ENCODE results near the gene PSME3IP1.

Gene PSME3IP1

DNA sequence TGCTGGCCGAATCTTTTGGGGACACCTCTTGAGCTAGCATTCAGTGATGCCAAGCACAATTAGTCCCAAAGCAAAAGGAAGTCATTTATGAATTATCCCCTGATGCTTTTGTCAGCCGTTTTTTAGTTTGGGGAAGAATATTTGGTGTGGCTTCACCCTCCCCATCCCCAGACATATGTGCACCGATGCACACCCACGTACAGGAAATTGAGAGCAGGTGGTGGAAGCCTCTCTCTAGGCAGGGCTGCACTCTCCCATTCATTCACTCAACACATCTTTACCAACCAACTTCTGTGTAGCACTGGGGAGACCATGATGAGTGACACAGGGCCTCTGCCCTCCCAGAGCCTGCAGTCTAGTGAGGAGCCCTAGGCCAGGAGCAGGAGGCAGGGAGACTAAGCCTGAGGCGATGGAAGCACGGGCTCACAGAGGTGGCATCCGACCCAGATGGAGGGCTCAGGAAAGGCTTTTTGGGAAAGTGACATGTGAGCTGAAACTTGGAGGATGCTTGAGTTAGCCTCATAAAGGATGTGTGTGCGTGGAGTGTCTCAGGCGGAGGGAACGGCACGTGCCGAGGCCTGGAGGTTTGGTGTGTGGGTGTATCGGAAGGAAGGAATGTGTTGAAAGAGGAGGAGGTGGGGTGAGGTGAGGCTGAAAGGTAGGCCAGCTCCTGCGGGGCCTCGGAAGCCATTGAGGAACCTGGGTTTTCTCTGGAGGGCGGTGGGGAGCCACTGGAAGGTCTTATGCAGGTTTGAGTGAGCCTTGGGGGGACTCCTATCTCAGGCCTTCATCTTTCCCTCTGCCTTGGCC, 43.8 kb downstream of the PSME3IP1 start:
- DNase-seq, result no peak

DNA sequence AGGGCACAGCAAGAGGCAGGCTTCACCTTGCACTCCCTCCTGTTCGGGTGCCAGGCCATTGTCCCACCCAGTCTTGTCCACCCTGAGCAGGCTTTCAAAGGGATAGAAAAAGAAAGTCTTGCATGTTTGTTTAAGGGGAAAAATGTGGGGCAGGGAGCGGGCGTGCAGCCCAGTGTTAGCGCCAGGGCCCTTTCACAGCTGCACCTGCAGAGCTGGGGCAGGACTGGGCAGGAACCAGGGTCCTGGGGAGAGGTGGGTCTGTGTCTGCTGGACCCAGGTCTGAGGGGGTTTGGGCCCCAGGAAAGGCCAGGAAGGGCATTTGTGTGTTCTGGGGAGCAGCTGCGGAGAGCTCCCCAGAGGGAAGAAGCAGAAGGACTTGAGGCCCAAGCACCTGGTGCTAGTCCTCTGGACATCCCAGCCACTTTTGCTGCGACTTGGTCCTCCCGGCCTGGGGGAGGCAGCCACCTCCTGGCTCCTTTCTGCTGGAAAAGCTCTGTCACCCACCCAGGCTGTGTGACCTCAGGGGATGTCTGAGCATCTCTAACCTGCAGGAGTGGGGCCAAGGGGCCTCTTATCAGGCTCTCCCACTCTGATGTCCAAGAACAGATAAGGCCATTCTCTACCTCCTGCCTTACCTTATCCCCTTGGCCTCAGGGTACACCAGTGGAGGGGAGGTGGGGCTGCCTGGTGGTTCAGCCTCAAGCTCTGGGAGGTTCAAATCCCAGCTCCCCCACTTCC, 44.7 kb downstream of the PSME3IP1 start:
- DNase-seq, result no peak

DNA sequence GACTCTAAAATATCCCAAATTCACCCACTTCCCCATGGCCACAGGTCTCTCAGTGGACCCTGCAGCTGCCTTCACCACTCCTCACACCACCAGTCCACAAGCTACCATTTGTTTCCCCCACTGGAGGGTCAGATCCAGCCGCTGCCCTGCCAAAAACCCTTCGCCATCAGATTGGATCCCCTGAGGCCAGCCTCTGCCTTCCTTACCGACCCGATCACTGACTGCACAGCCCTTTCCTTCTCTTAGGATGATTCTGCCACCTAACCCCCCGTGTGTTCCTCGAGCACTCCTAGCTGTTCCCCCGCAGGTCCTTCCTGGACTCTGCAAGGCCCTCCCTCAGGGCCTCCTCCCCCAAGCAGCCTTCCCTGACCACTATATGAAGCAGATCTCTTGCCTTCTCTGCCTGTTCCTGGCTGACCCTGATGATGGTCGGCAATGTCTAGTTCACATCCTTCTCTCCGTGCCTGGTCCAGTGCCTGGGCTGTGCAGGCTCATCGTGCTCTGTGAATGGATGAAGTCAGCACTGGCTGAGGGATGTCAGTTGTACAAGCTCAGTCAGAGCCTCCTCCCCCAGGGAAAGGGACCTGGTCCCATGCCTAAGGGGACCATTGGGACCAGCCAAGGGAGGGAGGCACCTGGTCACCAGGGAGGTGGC, 47.4 kb downstream of the PSME3IP1 start:
- no peak for DNase-seq

DNA sequence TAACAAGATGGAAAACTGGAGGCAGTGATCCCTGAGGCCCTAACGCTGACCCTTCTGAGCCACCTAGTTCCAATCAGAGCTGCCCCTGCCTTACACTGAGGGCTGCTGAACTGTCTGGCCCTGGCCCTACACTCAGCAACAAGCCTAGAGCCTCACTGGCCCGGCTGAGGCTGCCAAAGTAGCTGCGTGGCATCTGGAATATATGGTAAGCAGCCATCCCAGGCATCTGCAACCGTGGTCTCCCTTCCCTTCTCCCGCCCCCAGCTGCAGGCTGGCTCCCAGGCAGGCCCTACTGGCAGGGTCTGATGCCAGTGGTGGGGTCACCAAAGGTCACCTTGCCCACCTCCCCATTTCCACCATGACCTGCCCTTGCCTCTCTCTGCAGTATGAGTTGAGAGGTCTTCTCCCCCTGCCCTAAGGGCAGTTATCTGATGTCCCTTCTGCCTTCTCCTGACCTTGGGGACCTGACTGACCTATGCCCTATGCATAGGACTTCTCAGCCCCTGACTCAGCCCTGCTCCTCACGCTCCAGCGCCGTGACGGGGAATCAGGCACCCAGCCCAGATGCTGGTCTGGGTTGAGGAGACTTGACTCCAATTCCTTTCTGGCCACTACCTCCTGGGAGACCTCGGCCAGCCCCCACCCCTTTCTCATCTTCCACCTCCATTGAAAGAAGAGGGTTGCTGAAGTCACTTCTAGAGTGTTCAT, 48.1 kb downstream of the PSME3IP1 start:
- no peak for DNase-seq

DNA sequence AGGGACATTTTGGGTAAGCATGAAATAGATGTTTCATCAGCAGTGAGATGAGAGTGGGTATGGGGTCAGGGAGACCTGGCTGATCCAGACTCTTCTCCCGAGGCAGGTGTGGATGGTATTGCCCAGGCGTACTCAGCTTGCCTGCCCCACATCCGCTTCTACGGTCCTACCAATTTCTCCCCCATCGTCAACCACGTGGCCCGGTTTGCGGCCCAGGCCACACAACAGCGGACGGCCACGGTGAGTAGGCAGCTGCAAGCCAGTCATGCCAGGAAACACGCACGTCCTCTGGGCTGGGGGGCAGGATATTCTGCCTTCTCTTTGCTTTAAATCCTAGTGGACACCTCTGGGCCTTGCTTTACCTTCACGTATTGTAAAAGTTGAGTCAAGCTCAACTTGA, 48.8 kb downstream of the PSME3IP1 start:
- DNase-seq, result no peak

DNA sequence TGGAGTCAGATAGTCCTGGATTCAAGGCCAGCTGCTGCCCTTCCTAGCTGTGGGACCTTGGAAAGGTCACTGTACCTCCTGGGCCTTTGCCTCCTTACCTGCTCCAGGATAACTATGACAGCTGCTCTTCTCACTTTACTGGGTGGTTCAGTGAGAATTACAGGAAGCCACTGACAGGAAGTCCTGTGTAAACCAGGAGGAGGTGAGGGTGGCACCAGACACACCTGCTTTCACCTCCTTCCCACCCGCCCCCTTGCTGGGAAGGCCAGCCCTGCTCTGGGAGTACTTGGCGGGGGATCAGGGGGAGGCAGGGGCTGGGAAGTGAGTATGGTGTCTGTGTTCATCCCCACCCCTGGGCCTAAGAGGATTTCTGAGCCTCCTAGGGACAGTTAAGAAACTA, 50.9 kb downstream of the PSME3IP1 start:
- no peak for DNase-seq

DNA sequence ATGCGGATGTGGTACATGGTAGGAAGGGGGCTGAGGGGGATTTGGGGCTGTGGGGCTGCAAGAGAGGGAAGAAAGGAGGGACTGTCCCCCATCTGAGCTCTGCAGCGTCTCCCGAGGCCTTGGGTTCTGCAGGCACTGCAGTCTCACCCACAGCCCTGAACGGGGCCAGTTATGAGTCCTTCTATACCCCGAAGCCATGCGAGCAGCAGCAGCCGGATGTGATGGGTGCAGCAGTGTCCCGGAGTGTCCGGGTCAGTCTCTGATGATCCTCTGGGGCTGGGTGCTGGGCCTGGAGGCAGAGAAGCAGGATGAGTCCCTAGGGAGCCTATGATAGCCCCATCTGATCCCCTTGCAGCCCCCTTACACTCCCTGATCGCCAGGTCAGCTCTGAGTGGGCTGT, 52.0 kb downstream of the PSME3IP1 start:
- no peak for DNase-seq

DNA sequence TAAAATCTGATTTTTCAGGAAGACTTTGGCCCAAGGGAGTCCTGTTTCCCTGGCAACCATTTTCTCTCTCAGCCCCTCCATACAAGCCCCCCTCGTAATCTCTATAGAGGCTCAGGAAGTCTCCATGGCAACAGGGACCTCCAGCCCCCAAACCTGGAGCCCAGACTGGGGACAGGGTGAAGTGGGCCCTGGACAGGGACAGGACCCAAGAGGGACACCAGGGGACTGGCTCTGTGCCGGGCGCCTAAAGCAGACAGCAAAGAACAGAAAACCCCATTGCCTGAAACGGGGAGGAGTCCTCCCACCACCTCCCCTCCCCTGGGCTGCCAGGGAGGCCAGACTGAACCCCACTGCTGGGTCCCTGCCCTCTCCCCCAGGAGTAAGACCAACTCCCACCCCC, 52.8 kb downstream of the PSME3IP1 start:
- DNase-seq, result no peak

DNA sequence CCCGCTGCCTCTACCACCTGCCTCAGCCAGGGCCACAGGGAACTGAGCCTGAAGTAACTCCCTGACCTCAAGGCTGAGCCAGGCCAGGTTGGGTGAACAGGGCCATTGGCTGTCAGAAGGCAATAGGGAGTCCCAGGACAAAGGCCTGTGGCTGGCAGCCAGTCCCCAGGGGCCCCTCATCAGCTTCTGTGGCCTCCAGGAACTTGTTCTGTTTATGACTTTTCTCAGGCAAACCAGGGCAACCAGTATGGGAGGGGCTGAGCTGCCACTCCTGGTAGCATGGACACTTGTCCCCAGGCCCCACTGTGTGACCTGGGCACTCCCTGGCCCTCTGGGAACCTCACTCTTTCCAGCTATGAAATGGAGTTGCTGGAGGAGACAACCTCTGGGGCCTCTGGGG, 53.4 kb downstream of the PSME3IP1 start:
- no peak for DNase-seq

DNA sequence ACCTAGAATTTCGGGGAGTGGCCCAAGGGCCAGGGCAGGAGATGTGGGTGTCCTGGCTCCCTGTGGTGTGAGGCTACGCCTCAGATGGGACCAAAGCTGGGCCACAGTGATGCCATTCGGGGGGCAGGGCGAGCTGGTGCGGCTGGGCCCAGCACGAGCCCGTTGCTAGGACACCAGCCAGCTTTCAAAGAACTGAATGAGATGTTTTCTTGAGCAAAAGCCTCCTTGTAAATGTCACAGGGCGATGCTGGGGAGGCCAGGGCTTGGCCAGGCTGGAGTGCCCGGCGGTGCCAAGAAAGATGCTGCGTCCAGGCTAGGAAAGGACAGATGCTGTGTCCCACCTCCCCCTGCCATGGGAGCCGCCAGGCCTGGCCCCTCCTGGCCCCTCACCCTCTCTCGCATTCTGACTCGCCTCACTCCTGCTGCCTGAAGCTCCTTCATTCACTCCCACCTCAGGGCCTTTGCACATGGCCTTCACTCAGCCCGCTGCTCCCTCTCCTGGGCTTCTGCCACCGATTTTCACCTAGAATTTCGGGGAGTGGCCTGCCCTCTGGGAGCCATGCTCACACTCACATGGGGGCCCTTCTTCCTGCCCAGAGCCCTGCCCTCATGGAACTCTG, 54.4 kb downstream of the PSME3IP1 start:
- DNase-seq, result no peak

DNA sequence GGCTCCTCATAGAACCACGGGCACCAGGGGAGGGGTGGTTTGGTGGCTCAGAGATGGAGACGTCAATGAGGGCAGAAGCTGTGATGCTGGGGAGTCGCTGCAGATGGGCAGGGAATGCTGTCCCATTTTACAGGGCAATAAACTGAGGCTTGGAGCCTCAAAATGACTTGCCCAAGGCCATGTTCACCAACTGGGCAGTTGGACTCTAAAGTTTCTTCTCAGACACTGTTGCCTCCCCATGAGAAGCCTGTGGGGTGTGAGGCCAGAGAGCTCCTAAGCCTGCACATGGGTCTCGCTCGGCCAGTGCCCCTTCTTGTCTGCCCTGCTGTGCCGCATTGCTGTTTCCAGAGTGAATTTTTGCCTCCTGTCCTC, 54.9 kb downstream of the PSME3IP1 start:
- no peak for DNase-seq

DNA sequence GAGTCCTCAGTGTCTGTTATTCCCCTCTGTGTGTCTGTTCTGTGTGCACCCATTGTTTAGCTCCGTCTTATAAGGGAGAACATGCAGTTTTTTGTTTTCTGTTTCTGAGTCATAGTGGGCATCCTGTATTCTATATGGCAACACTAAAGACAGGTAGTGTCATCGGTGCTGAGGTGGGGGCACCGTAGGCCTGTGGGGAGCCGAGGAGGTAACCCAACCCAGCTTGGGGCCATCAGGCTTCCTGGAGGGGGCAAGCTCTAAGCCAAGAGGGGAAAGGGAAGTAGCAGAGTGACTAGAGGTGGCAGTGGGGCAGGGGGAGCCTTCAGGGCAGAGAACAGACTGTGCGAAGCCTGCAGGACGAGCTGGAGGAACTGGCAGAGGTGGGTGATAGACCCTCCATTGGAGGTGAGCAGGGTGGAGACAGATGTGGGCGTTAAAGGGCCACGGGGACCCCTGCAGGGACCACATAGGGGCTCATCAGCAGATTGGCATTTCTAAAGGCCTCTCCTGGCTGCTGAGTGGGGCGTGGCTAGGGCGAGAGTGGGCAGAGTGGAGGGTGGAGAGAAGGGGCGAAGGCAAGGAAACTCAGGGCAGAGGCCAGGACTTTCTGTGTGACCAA, 57.0 kb downstream of the PSME3IP1 start:
- no peak for DNase-seq

DNA sequence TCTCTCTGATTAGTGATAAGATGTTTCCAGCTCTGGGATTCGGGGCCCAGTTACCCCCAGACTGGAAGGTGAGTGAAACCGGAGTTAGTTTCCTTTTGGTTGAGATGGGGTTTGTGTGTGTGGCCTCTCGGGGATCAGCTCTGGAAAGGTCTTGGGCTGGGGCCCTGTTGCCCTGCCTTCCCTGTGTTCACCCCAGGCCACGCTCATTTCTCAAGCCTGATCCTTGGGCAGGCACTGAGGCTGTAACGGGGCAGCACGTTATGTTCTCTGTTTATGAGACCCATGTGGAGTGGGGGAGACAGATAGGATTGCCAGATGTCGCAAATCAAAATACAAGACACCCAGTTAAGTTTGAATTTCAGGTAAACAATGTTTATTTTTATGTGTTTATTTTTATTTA, 58.0 kb downstream of the PSME3IP1 start:
- no peak for DNase-seq

DNA sequence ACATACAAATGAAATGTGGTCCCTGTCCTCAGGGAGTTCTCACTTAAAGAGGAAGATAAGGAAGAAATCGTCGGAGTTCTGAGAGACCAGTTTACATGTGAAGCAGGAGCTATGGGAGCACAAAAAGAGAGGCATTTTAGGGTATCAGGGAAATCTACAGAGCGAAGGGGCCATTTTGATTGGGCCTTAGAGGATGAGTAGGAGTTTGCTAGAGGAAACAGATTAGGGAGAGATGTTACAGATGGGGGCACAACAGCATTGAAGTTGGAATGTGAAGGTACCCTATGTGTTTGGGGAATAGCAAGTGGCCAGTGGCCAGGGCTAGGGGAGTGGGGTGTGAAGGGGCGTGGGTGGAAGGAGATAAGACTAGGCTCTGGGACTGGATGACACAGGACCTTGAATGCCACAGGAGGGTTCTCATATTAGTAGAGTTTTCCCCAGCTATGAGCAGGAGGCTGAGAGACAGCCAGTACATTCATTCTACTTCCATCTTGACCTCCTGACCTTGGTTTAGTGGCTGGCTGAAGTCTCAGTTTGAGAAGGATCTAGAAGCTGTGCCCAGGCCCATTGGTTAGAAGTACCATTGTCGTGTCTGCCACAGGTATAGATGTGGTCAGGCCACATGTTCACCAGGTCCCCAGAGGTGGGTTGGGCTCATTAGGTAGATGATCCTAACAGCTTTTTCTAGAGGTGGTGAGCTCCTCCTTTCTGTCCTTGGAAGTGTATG, 58.6 kb downstream of the PSME3IP1 start:
- no peak for DNase-seq

DNA sequence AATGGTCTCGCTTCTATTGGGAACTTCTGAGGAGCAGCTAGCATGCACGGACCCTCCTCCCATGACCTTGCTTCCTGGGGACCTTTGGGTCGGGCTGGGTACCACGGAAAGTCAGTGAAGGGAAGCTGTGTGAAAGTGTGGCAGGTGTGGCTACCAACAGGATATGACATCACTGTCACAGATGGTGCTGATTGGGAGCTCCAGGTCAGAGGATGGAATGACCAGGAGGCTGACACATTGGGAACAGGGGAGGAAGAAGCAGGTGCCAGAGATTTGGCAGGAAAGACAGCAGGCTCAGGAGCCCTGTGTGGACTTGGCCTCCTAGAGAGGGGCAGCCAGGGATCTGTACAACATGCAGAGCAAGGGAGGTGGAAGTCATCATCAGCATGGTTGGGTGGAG, 59.4 kb downstream of the PSME3IP1 start:
- DNase-seq, result no peak

DNA sequence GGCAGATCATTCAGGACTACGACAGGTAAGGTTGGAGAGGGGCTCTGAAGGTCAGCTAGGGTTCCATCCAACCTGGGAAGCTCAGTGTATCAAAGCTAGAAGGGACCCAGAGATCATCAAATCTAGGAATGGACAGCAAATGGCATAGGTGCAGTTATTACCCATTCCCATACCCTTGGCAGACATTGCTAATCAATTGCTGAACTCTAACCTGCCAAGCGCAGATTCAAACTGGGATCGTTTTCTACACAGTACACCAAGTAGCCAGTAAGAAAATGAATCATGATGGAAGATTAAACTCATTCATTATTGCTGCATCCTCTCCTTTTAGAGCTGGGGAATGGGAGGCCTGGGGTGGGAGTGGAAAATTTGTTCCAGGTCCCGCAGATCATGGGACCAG, 59.9 kb downstream of the PSME3IP1 start:
- no peak for DNase-seq

DNA sequence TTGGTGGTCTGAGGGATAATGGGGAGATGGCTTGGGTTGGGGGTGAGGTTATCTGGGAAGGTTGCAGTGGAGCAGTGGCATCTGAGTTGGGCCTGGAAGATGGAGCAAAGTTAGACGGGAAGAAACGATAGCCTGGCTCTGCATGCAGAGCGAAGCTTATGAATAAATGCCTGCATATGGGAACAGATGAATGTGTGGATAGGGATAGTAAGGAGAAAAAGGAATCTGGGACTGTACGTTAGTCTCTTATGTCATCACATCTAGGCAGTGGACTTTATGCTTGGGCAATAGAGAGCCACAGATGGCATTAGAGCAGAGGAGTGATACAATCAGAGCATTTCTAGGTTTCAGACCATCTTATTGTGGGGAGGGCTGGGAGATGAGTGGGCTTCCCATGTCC, 60.5 kb downstream of the PSME3IP1 start:
- DNase-seq, result no peak

DNA sequence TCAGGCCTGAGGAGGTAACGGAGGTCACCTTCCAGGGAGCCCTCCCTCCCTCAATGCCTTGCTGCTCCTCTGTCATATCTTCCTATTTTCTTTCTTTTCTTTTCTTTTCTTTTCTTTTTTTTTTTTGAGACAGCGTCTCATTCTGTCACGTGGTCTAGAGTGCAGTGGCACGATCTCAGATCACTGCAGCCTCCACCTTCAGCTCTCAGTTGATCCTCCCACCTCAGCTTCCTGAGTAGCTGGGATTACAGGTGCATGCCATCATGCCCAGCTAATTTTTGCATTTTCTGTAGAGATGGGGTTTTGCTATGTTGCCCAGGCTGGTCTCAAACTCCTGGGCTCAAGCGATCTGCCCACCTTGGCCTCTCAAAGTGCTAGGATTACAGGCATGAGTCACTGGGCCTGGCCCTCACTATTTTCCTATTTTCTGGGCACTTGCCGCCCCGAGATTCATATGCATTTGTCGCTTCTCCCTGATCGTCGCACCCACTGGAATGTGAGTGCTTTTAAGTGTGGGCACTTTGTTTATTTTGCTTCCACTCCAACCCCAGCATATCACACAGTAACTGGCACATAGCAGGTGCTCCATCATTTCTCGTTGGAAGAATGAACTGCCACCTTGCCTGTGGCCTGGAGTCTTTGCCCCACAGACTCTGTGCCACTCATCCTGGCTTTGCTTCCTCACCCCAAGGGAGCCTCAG, 61.7 kb downstream of the PSME3IP1 start:
- no peak for DNase-seq

DNA sequence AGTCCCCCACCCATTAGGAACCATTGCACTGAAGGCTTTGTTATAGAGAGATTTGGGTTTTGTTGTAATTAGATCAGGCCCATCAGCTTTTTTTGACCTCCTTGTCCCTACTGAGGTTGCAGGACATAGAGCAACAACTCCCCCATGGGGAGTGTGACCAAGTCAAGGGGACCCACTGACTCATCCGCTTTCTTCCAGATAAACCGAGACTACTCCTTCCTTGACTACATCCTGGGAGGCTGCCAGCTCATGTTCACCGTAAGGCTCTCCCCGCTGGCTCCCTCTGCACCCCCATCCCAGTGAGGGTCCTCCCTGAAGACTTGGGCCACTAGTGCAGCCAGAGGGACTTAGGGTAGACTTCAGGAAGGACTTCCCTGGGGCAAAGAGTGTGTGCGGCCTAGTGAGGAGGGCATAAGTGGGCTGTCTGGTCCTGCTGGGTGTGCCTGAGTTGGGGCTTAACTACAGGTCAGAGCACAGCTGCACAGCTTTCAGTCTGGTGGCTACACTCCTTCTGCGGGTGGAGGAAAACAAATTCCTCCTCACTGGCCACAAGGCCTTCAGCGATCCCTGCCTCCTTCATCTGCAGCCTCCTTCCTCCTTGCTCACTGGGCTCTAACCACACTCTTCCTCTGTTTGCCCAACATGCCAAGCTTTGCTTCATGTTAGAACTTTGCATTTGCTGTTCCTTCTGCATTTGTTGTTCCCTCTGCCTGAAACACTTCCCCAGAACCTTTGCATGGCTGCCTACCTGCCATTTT, 62.4 kb downstream of the PSME3IP1 start:
- no peak for DNase-seq

DNA sequence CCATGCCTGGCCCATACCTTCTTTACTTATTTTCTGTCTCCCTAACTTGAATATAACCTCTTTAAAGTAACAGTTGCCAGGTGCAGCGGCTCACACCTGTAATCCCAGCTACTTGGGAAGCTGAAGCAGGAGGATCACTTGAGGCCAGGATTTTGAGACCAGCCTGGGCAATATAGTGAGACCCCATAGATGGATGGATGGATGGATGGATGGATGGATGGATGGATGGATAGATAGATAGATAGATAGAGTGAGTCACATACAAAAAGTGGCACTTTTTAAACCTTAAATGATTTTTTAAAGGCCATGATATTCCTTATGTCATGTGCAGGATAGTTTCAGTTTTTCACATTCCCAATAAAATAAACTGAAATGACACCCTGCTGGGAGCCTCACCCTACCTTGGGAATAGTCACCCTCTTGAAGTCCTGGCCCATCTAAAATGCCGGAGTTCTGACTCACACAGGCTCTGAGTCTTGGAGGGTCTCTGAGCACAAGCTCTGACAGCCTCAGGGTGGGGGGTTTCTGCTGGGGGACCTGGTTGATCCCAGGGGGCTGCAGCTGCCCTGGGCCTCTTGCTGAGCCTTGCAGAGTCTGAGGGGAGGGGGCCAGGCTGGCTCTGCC, 67.3 kb downstream of the PSME3IP1 start:
- DNase-seq, result no peak

All from NCI-H774 (cell line).